GM19463 (cell line): ENCODE data around the gene SNX7.

Experiments used
- ATAC-seq: cut with Tn5 transposase; IDR thresholded peaks from one replicate; pipeline ENCODE4 v1.9.1; 2021; ENCODE audit warnings: mild to moderate bottlenecking, moderate library complexity; ENCODE audit not compliant: unreplicated experiment

SNX7 gene

DNA sequence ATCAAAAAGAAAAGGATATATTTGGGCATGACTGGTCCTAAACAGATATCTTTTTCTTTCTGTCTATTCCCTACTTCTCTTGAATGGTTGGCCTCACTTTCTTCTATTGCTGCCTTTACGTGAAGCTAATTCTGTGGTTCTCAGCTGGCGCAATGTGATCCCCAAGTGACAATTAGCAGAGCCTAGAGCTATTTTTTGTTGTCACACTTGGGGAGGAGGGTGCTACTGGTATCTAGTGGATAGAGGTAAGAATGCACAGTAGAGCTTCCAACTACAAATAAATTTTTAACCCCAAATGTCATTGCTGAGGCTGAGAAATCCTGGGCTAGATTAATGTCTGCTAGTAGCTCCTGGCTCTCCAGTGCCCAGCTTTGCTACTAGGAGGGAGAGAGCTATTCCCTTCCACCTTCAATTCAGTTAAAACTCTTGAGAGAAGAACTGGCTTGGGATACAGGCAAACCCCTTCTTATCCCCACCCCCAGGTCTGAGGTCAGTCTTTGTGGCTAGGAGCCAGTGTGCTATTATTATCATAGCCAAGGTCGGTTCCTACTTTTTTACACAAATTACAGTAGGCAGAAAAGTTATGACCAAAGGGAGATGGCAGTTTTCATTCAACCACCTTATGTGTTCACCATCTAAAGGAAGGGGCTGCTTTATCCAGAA lies 102.1 kb downstream of the SNX7 start:
- no peak for ATAC-seq

- ATAC-seq: no peak
Observed at GRCh38 chr1:98764485-98764884, 103.0 kb downstream of the SNX7 start.

GRCh38 chr1:98766255-98766654 lies 104.7 kb downstream of the SNX7 start:
- ATAC-seq: peak; percentile 83

DNA sequence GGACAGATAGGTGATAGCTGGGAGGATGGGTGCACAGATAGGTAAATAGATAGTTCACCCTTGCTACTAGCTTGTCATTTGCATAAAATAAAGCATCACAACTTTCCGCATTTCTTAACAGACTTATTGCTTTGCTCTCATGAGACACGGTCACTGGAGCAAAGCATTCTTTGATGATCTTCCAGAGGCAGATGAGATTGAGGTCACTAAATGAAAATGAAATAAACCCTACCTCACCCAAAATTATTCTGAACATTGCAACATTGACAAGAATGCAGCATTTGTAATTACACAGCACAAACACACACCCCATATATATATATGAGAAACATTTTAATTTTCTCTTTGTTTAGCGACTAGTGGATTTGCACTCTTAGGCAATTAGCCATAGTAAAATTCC lies 107.6 kb downstream of the SNX7 start:
- no peak for ATAC-seq

GRCh38 chr1:98781906-98782305 lies 120.4 kb downstream of the SNX7 start:
- no peak for ATAC-seq

DNA sequence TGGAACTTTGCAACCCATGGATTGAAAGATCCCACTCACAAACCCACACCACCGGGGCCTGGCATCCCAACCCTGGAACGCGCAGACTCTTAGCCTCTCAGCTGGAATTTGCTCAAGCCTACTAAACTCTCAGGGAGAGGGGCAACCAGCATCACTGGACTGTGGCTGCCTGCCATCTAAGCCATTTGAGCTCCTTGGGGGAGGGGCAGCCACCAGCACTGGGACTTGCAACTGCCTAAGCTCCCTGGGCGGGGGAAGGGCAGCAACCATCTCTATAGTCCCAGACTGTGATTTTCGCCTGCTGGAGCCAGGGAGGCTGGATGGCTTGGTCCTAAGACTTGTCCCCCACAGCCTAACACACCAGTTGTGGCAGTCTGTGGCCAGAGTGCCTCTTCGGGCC lies 122.3 kb downstream of the SNX7 start:
- ATAC-seq: no peak

- ATAC-seq: no peak
Observed at GRCh38 chr1:98791498-98791897, 130.0 kb downstream of the SNX7 start.

DNA sequence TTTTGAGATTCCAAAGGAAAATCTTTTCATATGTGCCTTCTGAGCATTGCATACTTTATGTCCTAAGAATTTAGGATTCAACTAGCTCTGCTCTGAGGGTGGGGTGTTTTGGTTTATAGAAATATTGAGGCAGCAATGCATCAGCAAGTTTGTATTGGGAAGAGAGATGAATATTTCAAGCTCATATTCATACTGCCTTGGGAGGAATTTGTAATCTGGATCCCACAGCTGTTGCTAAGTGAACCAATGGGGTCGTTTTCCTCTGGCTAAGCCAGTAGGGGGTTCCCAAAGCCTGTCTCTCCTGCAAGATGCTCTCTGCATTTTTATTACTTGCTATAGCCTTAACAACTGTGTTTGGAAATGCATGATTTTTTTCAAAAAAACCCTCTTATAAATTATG lies 130.6 kb downstream of the SNX7 start:
- no peak for ATAC-seq

DNA sequence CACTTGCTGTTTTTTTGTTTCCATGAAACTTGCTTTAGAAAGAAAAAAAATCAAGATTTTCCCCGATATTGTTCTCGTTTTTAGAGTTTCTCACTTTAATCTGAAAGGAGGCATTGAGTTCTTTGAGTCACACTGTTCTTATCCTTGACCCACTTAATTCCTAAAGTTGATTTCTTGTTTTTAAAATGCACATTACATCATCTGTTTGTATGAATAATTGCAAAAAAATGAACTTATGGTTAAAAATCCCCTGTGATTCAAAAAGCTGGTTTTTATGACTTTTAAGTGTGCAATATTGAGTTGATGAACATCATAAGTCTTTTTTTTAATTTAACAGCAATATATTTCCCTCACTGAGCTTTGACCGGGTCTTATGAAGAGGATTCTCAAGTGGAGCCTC lies 131.6 kb downstream of the SNX7 start:
- no peak for ATAC-seq

DNA sequence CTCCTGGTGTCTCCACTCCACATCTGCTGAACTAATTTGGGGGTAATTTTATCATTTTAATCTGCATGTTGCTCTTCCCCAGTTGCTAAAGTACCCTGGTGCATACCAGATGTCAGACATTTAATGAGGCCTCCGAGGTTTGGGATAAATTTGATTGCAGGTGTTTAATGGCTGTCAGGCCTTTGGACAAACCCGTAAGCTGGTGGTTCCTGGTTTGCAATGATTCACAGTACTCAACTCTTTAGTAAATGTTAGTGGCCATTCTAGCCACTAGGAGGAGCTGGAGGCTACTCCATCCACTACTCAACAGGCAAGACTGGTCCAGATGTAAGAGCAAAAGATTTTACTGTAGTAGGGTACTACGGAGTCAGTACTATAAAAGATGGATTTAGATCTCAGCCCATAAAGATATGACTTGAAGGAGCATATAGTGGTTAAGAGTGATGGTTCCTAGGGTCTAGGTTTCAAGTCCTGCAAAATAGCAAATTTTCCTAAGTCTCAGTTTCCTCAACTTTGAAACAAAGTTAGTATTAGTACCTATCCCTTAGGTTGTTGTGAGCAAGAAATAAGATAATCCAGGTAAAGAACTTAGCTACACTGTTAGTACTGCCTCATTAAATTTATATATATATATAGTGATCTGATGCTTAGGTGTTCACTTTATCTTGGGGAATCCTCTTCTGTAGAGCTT lies 132.8 kb downstream of the SNX7 start:
- ATAC-seq: peak; percentile 98

- no peak for ATAC-seq
Observed at GRCh38 chr1:98796049-98796448, 134.5 kb downstream of the SNX7 start.

- ATAC-seq: no peak
Observed at GRCh38 chr1:98797506-98797905, 136.0 kb downstream of the SNX7 start.
